Gastroesophageal sphincter (tissue), 4 donors: ENCODE measurements around the gene ADAM12. TPM values are rescaled to one million over a fixed set of nuclear protein-coding genes. Genes with fewer than 3 reads are reported as not detected.

Experiments used
- ATAC-seq: fragments of 150-250 bp; one replicate; pipeline ENCODE4 v1.9.1; 2016; ENCODE audit warnings: mild to moderate bottlenecking, moderate library complexity
- H3K27ac ChIP-seq, 4 donors: fragments of 200-600 bp; sonication (generic) in 3 of 4; 1 replicate in 3 of 4; 2 replicates in 1 of 4; pipeline ENCODE4 v1.5.1; 2016 to 2019
- H3K27me3 ChIP-seq: fragments of 200-600 bp; sonication (generic); one replicate; pipeline ENCODE4 v1.5.1; 2019
- H3K36me3 ChIP-seq, 2 donors: fragments of 200-600 bp; sonication (generic); one replicate each; pipeline ENCODE4 v1.5.1; 2019; ENCODE audit warnings: control low read depth in 1 of 2
- H3K4me1 ChIP-seq, 3 donors: fragments of 200-600 bp; sonication (generic); 1 replicate in 2 of 3; 2 replicates in 1 of 3; pipeline ENCODE4 v1.5.1; 2016 to 2019; ENCODE audit warnings: control low read depth in 2 of 3
- H3K4me3 ChIP-seq, 2 donors: fragments of 200-600 bp; sonication (generic); one replicate each; pipeline ENCODE4 v1.5.1; 2019; ENCODE audit warnings: mild to moderate bottlenecking in 1 of 2, moderate library complexity in 1 of 2
- H3K9me3 ChIP-seq, 3 donors: fragments of 200-600 bp; sonication (generic); one replicate each; pipeline ENCODE4 v1.5.1; 2017 to 2019; ENCODE audit warnings: control low read depth in 2 of 3
- EP300 ChIP-seq: sonication (generic); formaldehyde crosslinking; IDR thresholded peaks from one replicate; pipeline ENCODE4 v1.6.1; 2017; ENCODE audit warnings: antibody characterized with exemption, mild to moderate bottlenecking
- POLR2A ChIP-seq, 2 donors: fragments of 450-650 bp; IDR thresholded peaks; one replicate each; pipeline ENCODE4 v1.6.1; 2017; ENCODE audit warnings: antibody characterized with exemption in 2 of 2, mild to moderate bottlenecking in 2 of 2, moderate library complexity in 1 of 2
- POLR2AphosphoS5 ChIP-seq: sonication (generic); formaldehyde crosslinking; IDR thresholded peaks from one replicate; pipeline ENCODE4 v1.6.1; 2017; ENCODE audit warnings: antibody characterized with exemption
- WGBS, 2 donors: methylation state at CpG; one replicate each; pipeline ENCODE4 v1.1.5; 2018; ENCODE audit warnings: low coverage in 1 of 2; 5-methylcytosine and 5-hydroxymethylcytosine counted together
- total RNA-seq, 4 donors: library from RNA; depleted of rRNA; stranded (reverse); fragments of >200 nt; gene quantifications; one replicate each; pipeline ENCODE4 v1.1.0, GENCODE V29; 2016
- TF ChIP-seq, protein P1 (sequence below), 4 experiments: fragments of 200-600 bp in 2 of 4; fragments of 450-650 bp in 2 of 4; sonication (generic) in 1 of 4; IDR thresholded peaks; one replicate each; pipeline ENCODE4 v1.5.1; 2017 to 2019; ENCODE audit warnings: antibody characterized with exemption in 4 of 4, mild to moderate bottlenecking in 2 of 4, moderate library complexity in 2 of 4

The ADAM12 gene
- total RNA-seq, 4 donors from 2014 or later = 0.27 to 1.2 (median 0.89) TPM

DNA sequence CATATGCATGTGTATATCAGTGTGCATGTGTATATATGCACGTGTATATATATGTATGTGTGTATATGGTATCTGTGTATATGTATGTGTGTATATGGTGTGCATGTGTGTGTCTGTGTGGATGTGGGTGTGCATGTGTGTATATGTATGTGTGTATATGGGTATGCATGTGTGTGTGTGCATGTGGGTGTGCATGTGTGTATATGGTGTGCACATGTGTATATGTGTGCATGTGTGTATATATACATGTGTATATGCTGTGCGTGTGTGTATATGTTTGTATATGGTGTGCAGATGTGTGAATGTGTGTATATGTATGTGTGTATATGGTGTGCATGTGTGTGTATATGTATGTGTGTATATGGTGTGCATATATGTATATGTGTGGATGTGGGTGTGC is 245.2 kb downstream of the ADAM12 start:
- H3K36me3 ChIP-seq = no peaks in the 10 kb centered on the region
- no peak overlapping the region for H3K27ac ChIP-seq
- H3K4me1 ChIP-seq = peaks cover 0 to 3% (median 0%) of the 10 kb centered on the region in 3 donors
- no peak for ATAC-seq
- WGBS, 2 donors = 88 to 93% methylated on average over 2 of the region's 2 CpGs
- H3K27me3 ChIP-seq = peaks cover 7% of the 10 kb centered on the region
- H3K9me3 ChIP-seq = no peaks in the 10 kb centered on the region
- TF ChIP-seq, protein P1, sequence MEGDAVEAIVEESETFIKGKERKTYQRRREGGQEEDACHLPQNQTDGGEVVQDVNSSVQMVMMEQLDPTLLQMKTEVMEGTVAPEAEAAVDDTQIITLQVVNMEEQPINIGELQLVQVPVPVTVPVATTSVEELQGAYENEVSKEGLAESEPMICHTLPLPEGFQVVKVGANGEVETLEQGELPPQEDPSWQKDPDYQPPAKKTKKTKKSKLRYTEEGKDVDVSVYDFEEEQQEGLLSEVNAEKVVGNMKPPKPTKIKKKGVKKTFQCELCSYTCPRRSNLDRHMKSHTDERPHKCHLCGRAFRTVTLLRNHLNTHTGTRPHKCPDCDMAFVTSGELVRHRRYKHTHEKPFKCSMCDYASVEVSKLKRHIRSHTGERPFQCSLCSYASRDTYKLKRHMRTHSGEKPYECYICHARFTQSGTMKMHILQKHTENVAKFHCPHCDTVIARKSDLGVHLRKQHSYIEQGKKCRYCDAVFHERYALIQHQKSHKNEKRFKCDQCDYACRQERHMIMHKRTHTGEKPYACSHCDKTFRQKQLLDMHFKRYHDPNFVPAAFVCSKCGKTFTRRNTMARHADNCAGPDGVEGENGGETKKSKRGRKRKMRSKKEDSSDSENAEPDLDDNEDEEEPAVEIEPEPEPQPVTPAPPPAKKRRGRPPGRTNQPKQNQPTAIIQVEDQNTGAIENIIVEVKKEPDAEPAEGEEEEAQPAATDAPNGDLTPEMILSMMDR (IDR thresholded peaks at IDR 0.05) = no peak
- TF ChIP-seq EP300 (no peak), POLR2A (IDR thresholded peaks at IDR 0.05) (no peak), POLR2AphosphoS5 (no peak)
- H3K4me3 ChIP-seq = no peak overlapping the region

DNA sequence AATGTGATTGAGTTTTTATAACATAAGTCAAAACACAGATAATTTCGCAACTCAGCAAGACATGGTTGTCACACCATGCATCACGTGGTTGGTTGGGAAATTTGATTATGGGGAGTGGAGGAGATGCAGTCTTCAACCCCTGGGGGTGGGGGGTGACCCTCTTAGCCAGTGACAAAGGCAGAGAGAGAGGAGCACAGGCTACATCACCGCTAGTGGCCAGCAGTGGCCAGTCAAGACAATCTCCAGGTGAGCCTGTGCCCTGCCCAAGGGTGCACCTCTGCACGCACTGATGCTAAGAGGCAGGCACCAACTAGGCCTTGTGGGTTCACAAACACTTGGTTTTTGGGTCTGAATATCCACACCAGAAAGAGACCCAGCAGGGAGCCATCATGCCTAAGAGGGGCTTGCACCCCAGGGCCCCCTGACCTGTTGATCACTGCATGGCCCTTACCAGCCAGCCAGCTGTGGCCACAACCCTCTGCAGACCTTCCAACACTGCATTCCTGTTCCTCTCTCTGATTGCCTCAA is 247.5 kb downstream of the ADAM12 start:
- Histone ChIP-seq H3K27ac (no peak overlapping the region), H3K4me3 (no peak overlapping the region), H3K36me3 (no peaks in the 10 kb centered on the region), H3K9me3 (no peaks in the 10 kb centered on the region), H3K27me3 (peaks cover 7% of the 10 kb centered on the region), H3K4me1 (no peaks in the 10 kb centered on the region)
- no peak for ATAC-seq
- 83 to 100% methylated on average over 2 of the region's 4 CpGs for WGBS, 2 donors
- TF ChIP-seq, protein P1 (IDR thresholded peaks at IDR 0.05) = no peak
- no peak for TF ChIP-seq POLR2AphosphoS5
- no peak for TF ChIP-seq POLR2A (IDR thresholded peaks at IDR 0.05)
- no peak for TF ChIP-seq EP300

DNA sequence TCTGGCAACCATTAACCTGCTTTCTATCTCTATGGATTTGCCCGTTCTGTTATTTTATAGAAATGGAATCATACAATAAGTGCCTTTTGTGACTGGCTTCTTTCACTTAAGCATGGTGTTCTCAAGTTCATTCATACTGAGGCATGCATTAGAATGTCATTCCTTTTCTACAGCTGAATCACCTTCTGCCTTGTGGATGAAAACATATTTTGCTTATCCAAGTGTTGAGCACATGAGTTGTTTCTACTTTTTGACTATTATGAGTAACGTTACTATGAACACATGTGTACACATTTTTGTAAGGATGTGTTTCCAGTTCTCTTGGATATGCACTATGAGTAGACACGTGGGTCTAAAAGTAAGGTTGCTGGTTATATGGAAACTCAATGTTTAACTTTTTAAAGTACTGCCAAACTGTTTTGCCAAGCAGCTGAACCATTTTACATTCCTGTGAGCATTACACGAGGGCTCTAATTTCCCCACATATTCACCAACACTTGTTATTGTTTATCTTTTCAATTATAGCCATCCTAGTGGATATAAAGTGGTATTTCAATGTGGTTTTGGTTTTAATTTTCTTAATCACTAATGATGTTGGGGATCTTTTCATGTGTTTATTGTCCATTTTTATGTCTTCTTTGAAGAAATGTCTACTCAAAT is 250.6 kb downstream of the ADAM12 start:
- TF ChIP-seq POLR2A (IDR thresholded peaks at IDR 0.05) = no peak
- TF ChIP-seq, protein P1 (IDR thresholded peaks at IDR 0.05) = no peak
- TF ChIP-seq POLR2AphosphoS5 = no peak
- TF ChIP-seq EP300 = no peak
- no peaks in the 10 kb centered on the region for H3K9me3 ChIP-seq
- no peak overlapping the region for H3K27ac ChIP-seq
- ATAC-seq = no peak
- H3K4me3 ChIP-seq = no peak overlapping the region
- no peaks in the 10 kb centered on the region for H3K36me3 ChIP-seq
- H3K27me3 ChIP-seq = peaks cover 7% of the 10 kb centered on the region
- WGBS, 2 donors = 73 to 90% methylated on average over 4 of the region's 4 CpGs
- no peaks in the 10 kb centered on the region for H3K4me1 ChIP-seq

DNA sequence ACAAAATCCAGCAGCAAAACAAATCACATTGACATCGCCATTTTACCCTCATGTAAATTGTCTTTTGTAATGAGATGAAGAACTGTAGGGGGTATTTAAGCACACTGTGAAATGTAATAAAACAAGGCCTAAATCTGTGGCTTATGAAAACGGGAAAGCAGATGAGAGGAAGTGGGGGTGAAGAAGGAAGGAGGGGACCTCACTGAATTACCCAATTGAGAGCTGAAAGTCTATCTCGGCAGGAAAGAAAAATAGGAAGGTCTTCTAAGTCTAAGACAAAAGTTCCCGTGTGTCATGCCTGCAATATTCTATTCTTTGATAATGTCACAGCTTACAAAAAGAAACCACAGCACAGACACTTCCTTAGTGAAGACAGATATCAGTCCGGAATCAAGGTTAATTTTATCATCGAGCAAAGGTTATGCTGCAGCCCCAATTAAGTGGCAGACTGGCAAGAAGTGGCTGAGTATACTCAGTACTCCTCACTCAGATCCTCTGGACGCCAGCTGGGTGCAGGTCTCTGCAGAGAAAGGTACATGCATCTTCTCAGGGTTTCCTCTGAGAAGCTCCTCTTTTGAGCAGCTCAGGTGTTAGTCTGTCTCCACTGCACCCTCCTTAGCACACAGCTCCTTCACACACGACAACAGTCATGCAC is 252.2 kb downstream of the ADAM12 start:
- no peak for ATAC-seq
- Histone ChIP-seq H3K4me1 (no peaks in the 10 kb centered on the region), H3K4me3 (no peak overlapping the region), H3K27ac (no peak overlapping the region), H3K9me3 (no peaks in the 10 kb centered on the region), H3K36me3 (no peaks in the 10 kb centered on the region), H3K27me3 (peaks cover 4% of the 10 kb centered on the region)
- WGBS, 2 donors = 63 to 65% methylated on average over 5 to 7 of the region's 8 CpGs
- TF ChIP-seq POLR2AphosphoS5 (no peak), POLR2A (IDR thresholded peaks at IDR 0.05) (no peak), EP300 (no peak)
- TF ChIP-seq, protein P1 (IDR thresholded peaks at IDR 0.05) = no peak

DNA sequence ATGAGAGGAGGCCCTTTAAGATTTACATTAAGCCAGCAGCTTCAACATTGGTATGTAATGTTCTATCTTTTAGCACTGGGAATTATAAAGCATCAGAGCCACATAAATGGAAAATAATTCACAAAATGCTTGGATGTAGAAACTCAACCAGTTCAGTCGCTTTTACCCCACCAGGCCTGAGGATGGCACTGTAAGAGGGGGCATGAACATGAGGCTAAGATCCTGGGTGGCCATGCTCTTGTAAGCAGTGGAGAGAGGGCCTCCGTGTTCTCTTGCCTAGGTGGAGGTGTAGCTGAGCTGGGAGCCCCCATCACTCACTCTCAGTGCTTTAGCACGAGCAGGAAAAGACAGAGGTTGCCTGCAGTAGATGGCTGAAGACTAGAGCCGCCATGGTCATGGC is 253.1 kb downstream of the ADAM12 start:
- Histone ChIP-seq H3K27me3 (peaks cover 4% of the 10 kb centered on the region), H3K4me1 (no peaks in the 10 kb centered on the region), H3K27ac (no peak overlapping the region), H3K9me3 (no peaks in the 10 kb centered on the region), H3K4me3 (no peak overlapping the region), H3K36me3 (no peaks in the 10 kb centered on the region)
- WGBS, 2 donors = 80 to 84% methylated on average over 2 of the region's 4 CpGs
- TF ChIP-seq, protein P1 (IDR thresholded peaks at IDR 0.05) = no peak
- no peak for TF ChIP-seq POLR2A (IDR thresholded peaks at IDR 0.05)
- no peak for TF ChIP-seq EP300
- no peak for TF ChIP-seq POLR2AphosphoS5
- no peak for ATAC-seq
